Smooth muscle cell (in vitro differentiated cells): ENCODE results near the gene DHPS. TPM values are rescaled to one million over a fixed set of nuclear protein-coding genes. Genes with fewer than 3 reads are reported as not detected.
"Not testable (repeated sequence)": the region's sequence is repeated elsewhere in the genome, so short reads cannot be mapped to it uniquely, and the experiment has no call there.

Experiments
- DNase-seq: peaks from one replicate; lab custom pipeline; 2025; ENCODE audit not compliant: unreplicated experiment; lab: John Stamatoyannopoulos, UW
- H2AFZ ChIP-seq: fragments of 200-600 bp; sonication (generic); 2 replicates; pipeline ENCODE4 v1.6.0; 2016; ENCODE audit warnings: antibody characterized with exemption, low read depth, mild to moderate bottlenecking
- H3F3A ChIP-seq: fragments of 200-600 bp; sonication (generic); 2 replicates; pipeline ENCODE4 v1.6.0; 2017; ENCODE audit warnings: antibody characterized with exemption, low read depth
- H3K27ac ChIP-seq: fragments of 200-600 bp; sonication (generic); 2 replicates; pipeline ENCODE4 v1.5.1; 2016; ENCODE audit warnings: low read depth, mild to moderate bottlenecking
- H3K27me3 ChIP-seq: fragments of 200-600 bp; sonication (generic); 2 replicates; pipeline ENCODE4 v1.6.1; 2016; ENCODE audit warnings: low read depth, mild to moderate bottlenecking
- H3K36me3 ChIP-seq: fragments of 200-600 bp; sonication (generic); 2 replicates; pipeline ENCODE4 v1.5.1; 2016; ENCODE audit warnings: low read depth
- H3K4me1 ChIP-seq: fragments of 200-600 bp; sonication (generic); 2 replicates; pipeline ENCODE4 v1.5.1; 2016; ENCODE audit warnings: low read depth
- H3K4me2 ChIP-seq: fragments of 200-600 bp; sonication (generic); 2 replicates; pipeline ENCODE4 v1.6.0; 2016; ENCODE audit warnings: mild to moderate bottlenecking
- H3K4me3 ChIP-seq: fragments of 200-600 bp; sonication (generic); 2 replicates; pipeline ENCODE4 v1.5.1; 2016; ENCODE audit warnings: mild to moderate bottlenecking
- H3K79me2 ChIP-seq: fragments of 200-600 bp; sonication (generic); 2 replicates; pipeline ENCODE4 v1.6.0; 2016; ENCODE audit warnings: low read depth, mild to moderate bottlenecking
- H3K9ac ChIP-seq: fragments of 200-600 bp; sonication (generic); 2 replicates; pipeline ENCODE4 v1.6.0; 2016; ENCODE audit warnings: low read depth
- H3K9me3 ChIP-seq: fragments of 200-600 bp; sonication (generic); replicated peaks from 2 replicates; pipeline ENCODE4 v1.5.1; 2016; ENCODE audit warnings: low read depth
- H4K20me1 ChIP-seq: fragments of 200-600 bp; sonication (generic); 2 replicates; pipeline ENCODE4 v1.6.0; 2016; ENCODE audit warnings: low read depth
- CTCF ChIP-seq: fragments of 200-600 bp; sonication (generic); IDR thresholded peaks from 2 replicates; pipeline ENCODE4 v1.5.1; 2017; ENCODE audit warnings: borderline replicate concordance, mild to moderate bottlenecking, antibody characterized with exemption; ENCODE audit not compliant: insufficient read depth, poor library complexity, severe bottlenecking
- WGBS: methylation state at CpG from one replicate; pipeline ENCODE4 v1.1.7; 2016; ENCODE audit warnings: low lambda C conversion rate; 5-methylcytosine and 5-hydroxymethylcytosine counted together
- polyA plus RNA-seq: library from polyadenylated mRNA; unstranded; fragments of >200 nt; fragmentation: Nextera tagmentation; extraction: Ambion mirVana; gene quantifications from 2 replicates; pipeline ENCODE4 v1.2.1, GENCODE V29; 2016
- total RNA-seq: library from RNA; depleted of rRNA; stranded (reverse); fragments of >200 nt; gene quantifications from 2 replicates; pipeline ENCODE4 v1.2.3, GENCODE V29; 2014

Gene DHPS
- total and polyA plus RNA-seq, 2 experiments from 2014 or later = 43.9 to 67.6 TPM

DNA sequence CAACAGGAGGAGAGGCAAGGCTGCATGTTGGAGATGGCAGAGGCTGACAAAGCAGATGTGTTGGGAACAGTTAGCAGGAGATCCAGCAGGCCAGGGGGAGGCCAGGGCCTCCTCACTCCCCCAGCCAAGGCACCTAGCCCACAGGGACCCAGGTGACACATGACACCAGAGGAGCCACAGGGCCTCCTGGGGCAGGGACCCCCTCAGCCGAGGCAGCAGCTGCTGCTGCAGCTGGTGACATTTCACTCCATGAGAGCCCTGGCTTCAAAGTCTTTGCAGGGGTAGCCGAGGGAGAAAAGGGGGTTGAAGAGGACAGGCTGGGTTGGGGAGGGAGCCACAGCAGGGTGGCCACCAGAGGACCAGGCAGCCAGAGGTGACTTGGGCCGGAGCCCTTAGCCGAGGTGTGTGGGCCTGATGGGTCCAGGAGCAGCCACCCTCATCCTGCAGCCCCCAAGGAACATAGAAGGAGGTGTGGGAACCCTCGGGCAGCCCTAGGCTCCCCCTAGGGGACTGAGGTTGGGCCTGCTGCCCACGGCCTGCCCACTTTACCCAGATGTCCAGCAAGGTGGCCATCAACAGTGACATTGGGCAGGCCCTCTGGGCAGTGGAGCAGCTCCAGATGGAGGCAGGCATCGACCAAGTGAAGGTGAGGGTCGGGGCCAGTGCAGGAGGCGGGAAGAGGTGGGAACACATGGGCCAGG lies 6.0 kb upstream of the DHPS start, which contains the start of gene GNG14:
GNG14 (plus strand) TSS at position 503 of the 701 bp plus-strand sequence; CDS start at position 554, 51 bp downstream.
- H3K27me3 ChIP-seq = no peaks in the 10 kb centered on the region
- H3K9me3 ChIP-seq = no peaks in the 10 kb centered on the region
- no peaks in the 10 kb centered on the region for H4K20me1 ChIP-seq
- H3K27ac ChIP-seq = no peak within 1 kb of the TSS
- no peak for DNase-seq
- H3K79me2 ChIP-seq = no peaks in the 10 kb centered on the region
- no peak within 1 kb of the TSS for H2AFZ ChIP-seq
- 87% methylated on average over 9 of the region's 9 CpGs for WGBS
- TF ChIP-seq CTCF = no peak
- H3K36me3 ChIP-seq = no peaks in the 10 kb centered on the region
- H3K4me3 ChIP-seq = no peak within 1 kb of the TSS
- no peak within 1 kb of the TSS for H3K4me2 ChIP-seq
- H3K9ac ChIP-seq = no peak within 1 kb of the TSS
- H3K4me1 ChIP-seq = no peaks in the 10 kb centered on the region
- no peaks in the 10 kb centered on the region for H3F3A ChIP-seq

GRCh38 chr19:12685831-12686230 lies 4.2 kb upstream of the DHPS start:
- no peak for DNase-seq
- Histone ChIP-seq H3K36me3 (no peaks in the 10 kb centered on the region), H3K27ac (no peak overlapping the region), H3K9ac (no peak overlapping the region), H2AFZ (no peak overlapping the region), H3K4me2 (no peak overlapping the region), H3K79me2 (no peaks in the 10 kb centered on the region), H3K9me3 (no peaks in the 10 kb centered on the region), H3K27me3 (no peaks in the 10 kb centered on the region), H3F3A (no peaks in the 10 kb centered on the region), H3K4me1 (no peaks in the 10 kb centered on the region), H4K20me1 (no peaks in the 10 kb centered on the region), H3K4me3 (no peak overlapping the region)
- TF ChIP-seq CTCF = no peak
- WGBS = 92% methylated on average over 3 of the region's 3 CpGs

DNA sequence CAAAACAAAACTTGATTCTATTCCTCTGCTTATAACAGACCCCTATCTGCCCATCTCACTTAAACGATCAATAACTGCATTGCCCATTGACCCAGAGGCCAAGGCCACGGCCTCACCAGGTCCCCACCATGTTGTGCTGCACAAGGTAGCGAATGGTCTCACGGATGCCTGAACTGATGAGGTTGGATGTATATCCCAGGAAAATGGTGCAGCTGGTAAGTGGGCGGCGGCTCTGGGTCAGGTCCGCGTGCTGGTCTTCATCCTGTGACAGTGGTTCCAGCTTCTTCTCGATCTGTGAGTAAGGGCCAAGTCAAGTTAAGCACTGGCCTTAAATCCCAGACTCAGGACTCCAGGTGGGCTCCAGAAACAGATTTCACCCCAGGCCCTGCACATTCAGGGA lies 1.6 kb downstream of the DHPS start:
- H3K4me2 ChIP-seq = no peak overlapping the region
- H3K79me2 ChIP-seq = no peaks in the 10 kb centered on the region
- 97% methylated on average over 9 of the region's 9 CpGs for WGBS
- DNase-seq = no peak
- no peak overlapping the region for H3K9ac ChIP-seq
- no peaks in the 10 kb centered on the region for H3K36me3 ChIP-seq
- no peak overlapping the region for H3K4me3 ChIP-seq
- no peaks in the 10 kb centered on the region for H3F3A ChIP-seq
- no peaks in the 10 kb centered on the region for H3K27me3 ChIP-seq
- no peak overlapping the region for H2AFZ ChIP-seq
- TF ChIP-seq CTCF = no peak
- no peaks in the 10 kb centered on the region for H3K4me1 ChIP-seq
- H3K9me3 ChIP-seq = no peaks in the 10 kb centered on the region
- peaks cover 17% of the 10 kb centered on the region for H4K20me1 ChIP-seq
- H3K27ac ChIP-seq = no peak overlapping the region

- not testable (repeated sequence) for H3F3A ChIP-seq, H3K4me2 ChIP-seq, H3K9me3 ChIP-seq, H3K79me2 ChIP-seq, H3K27ac ChIP-seq, DNase-seq, H3K27me3 ChIP-seq, H3K4me1 ChIP-seq, H2AFZ ChIP-seq, H3K9ac ChIP-seq, H3K4me3 ChIP-seq, H3K36me3 ChIP-seq
- peaks cover 17% of the 10 kb centered on the region for H4K20me1 ChIP-seq
- 100% methylated on average over 5 of the region's 5 CpGs for WGBS
These were observed 3.6 kb downstream of the DHPS start for GRCh38 chr19:12678039-12678438.
